Measurements from ENCODE around the gene MSRB1.

MSRB1 gene, protein sequence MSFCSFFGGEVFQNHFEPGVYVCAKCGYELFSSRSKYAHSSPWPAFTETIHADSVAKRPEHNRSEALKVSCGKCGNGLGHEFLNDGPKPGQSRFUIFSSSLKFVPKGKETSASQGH

DNA sequence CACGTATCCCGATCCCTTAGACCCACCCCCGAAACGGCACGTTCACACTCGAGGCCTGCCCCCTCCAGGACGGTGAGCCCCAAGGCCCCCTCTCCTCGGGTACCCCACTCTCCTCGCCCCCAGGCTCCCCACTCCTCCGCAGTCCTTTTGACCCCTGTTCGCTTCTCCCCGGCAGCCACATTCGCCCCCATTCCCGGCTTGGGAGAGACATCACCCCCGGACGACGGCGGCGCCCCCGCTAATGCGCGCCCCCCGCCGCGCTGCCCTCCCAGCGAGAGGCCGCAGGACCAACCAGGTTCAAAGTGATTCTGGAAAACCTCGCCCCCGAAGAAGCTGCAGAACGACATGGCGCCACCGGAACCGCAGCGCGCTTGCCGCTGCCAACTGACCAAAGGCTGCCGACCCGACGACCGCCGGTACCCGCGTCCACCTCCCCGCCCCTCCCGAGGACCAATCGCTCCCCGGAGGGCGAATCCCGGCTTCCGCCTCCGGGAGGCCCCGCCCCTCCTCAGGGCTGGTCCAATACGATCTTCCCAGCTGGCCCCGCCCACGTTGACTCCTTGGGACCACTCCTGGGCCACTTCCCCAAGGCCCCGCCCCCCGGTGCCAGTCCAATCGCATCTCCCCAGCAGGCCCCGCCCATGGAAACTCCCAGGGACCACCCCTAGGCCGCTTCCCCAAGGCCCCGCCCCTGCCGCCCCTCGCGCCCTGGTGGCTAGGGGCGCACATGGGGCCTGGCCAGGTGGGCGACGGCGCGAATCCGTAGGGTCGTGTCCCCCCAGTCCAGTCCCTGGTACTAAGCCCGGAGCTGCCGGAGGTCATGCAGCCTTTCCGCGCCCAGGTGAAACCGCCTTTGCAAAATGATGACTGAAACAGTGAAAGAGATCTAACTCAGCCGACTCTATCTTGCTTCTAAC is at the start of gene MSRB1:
Gene MSRB1, minus strand, starts transcription at position 390 of the 917 bp plus-strand sequence. Its CDS starts 43 bp downstream, at position 347.
- peak; percentile 98 for DNase-seq (ENCODE audit: low spot score)

DNA sequence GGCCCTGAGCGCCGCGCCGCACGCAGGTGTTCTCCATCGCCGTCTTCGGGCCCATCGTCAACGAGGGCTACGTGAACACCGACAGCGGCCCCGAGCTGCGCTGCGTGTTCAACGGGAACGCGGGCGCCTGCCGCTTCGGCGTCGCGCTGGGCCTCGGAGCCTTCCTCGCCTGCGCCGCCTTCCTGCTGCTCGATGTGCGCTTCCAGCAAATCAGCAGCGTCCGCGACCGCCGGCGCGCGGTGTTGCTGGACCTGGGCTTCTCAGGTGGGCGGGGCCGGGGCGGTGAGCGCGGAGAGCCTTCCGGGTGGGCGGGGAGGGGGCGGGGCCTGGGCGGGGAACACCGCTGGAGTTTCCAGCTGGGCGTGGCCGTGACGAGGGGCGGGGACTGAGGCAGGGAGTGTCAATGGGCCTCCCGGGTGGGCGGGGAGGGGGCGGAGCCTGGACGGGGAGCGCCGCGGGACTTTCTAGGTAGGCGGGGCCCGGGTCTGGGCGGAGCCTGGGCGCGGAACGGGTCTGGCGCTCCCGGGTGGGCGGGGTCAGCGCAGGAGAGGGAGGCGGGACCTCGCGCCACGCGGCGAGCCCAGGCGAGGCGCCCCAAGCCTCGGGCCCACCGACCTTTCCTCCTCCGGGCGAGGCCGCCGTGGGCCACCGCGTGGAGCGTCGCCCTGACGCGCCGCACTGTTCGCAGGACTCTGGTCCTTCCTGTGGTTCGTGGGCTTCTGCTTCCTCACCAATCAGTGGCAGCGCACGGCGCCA is 49.1 kb upstream of the MSRB1 start:
- peak; percentile 98 for DNase-seq (ENCODE audit: low spot score)

DNA sequence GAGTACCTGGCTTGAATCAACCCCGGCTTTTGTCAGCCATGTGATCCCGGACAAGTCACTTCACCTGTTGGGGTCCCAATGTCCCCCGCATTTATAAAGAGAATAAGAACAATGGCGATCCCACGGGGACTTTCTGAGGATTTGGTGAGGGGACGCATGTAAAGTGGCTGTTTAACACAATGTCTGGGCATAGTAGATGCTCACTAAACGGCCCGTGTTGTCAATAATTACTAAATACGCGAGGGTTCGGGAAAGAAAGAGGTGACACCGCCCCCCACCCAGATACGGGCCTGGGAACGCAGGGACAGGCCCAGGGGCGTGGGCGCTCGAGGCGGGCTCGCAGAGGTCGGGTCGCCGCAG is 48.6 kb upstream of the MSRB1 start:
- DNase-seq (ENCODE audit: low spot score): no peak

DNA sequence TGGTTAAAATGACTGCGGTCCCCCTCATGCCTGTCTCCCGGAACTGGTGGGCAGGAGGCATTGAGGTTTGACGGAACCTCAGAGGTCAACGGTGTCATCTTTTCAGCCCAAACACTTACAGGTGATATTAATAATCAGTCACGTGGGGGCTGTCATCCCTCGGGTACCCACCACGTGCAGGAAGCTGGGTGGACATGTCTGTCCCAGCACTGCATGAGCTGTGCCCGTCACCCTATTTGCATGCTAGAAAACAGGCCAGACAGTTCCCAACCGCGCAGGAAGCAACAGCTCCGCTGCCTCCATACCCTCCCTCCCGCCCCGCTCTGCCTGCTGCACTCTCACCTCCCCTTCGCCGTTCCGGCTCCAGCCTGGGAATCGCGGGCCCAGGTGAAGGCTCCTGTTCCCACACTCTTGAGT is 48.1 kb upstream of the MSRB1 start:
- DNase-seq (ENCODE audit: low spot score): peak; percentile 55

DNA sequence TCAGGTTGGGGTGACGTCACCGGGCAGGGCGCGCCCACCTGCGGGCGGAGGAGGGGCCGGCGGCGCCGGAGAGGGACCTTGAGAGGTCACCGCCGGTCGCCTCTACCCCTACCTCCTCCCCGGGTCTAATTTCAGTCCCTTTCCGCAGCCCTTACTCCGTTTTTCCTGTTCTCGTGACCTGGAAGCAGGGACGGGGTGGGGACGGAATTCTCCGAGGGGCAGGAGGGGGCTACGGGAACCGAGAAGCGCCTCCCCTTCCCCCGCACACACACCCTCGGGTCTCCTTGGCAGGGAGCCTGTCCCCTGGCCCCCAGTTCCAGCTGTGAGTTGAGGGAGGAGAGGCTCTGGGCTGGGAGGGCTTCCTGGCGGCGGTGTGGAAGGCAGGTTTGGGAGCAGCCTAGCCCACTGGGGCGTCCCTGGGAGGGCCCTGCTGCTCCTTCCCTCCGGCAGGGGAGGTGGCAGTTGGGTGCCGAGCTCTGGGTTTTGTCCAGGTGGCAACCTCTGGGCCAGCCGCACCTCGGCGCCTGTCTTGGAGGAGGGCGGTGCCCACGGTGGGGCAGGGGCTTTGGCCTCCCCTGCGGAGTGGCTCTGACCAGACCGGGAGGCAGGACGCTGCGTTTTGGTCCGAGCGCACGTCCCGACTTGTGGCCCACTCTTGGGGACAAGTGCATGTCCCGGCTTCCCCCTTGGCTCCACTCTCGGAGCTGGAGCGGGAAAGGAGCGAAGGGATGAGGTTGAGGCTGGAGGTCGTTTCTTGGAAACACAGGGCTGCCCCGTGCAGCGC is 47.5 kb upstream of the MSRB1 start:
- no peak for DNase-seq (ENCODE audit: low spot score)

DNA sequence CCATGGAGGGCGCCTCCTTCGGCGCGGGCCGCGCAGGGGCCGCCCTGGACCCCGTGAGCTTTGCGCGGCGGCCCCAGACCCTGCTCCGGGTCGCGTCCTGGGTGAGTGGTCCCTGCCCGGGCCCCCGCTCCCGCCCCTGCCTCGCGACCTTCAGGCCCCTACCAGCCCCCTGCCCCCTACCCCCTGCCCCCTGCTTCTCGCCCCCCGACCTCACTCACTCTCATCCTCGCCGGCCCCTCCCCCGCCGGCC is 47.0 kb upstream of the MSRB1 start:
- no peak for DNase-seq (ENCODE audit: low spot score)

DNA sequence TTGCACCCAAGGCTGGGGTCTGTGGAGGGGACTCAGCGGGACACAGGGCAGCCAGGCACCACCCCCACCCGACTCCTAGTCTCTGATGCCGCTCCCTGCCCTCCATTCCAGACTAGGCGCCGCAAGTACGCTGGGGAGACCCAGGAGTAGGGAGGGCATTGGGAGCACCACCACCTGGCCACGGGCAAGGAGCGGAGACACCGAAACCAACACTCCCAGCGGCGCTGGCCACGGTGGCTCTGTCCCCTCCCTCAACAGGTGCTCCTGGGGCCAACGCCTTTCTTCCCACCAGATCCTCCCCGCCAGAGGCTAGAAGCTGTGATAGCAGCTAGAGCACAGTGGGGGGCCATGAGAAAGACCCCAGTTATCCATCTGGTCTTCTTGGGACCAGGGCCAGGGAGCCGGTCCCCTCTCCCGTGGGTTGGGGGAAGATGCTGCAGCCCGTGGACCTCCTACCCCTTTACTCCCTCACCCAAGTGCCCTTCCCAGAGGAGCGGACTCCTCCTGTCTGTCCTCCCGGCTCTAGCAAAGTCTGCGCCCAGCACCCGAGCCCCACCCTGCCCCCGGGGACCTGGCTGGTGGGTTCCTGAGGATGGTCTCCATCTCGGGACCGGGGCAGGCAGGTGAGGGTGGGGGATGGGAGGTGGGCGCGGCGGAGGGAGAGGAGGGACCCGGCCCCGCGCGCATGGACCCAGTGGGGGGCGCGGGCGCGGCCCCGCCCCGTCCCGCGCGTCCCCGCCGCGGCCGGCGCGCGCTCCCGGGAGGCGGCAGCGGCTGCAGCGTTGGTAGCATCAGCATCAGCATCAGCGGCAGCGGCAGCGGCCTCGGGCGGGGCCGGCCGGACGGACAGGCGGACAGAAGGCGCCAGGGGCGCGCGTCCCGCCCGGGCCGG is 46.5 kb upstream of the MSRB1 start, which contains the start of gene SYNGR3:
Gene SYNGR3, plus strand, starts transcription at position 762 of the 892 bp plus-strand sequence. CDS start 133 bp downstream, outside the sequence.
- no peak for DNase-seq (ENCODE audit: low spot score)

DNA sequence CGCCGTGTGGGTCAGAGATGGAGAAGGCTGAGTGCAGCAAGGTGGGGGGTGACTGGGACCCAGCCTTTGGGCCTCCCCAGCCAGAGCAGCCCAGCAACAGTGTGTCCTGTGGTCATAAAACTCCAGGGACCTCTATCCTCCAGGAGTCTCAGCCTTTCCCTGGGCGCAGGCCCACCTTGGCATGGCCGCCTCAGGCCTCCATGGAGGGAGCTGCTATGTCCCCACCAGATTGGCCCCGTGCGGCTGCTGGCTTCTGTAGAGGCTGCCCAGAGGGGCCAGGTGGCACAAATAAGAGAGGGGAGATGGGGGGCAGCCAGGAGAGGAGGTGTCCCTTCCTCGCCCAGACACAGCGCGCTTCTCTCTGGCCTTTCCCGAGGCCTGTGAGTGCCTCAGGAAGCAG is 44.2 kb upstream of the MSRB1 start:
- no peak for DNase-seq (ENCODE audit: low spot score)

DNA sequence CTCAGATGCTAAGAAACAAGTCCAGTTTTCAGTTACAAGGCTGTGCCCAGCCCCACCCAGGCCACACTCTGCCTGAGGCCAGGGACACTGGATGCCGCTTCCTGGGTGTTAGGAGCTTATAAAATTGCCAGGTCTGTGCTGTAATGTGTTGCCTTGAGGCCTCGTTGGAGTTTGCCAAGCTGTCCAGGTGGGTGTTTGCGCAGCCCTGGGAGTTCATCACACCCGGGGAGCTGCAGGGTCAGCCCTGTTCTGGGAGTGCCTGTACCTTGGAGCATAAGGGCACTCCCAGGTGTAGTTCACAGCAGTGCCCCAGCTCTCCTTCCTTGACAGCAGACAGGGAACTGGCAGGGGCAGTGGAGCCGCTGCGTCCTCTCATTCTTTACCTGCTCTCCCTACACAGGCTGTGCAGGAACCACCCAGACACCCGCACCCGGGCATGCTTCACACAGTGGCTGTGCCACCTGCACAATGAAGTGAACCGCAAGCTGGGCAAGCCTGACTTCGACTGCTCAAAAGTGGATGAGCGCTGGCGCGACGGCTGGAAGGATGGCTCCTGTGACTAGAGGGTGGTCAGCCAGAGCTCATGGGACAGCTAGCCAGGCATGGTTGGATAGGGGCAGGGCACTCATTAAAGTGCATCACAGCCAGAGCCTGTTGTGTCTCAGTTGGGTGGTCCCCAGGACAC is 42.6 kb upstream of the MSRB1 start:
- no peak for DNase-seq (ENCODE audit: low spot score)

DNA sequence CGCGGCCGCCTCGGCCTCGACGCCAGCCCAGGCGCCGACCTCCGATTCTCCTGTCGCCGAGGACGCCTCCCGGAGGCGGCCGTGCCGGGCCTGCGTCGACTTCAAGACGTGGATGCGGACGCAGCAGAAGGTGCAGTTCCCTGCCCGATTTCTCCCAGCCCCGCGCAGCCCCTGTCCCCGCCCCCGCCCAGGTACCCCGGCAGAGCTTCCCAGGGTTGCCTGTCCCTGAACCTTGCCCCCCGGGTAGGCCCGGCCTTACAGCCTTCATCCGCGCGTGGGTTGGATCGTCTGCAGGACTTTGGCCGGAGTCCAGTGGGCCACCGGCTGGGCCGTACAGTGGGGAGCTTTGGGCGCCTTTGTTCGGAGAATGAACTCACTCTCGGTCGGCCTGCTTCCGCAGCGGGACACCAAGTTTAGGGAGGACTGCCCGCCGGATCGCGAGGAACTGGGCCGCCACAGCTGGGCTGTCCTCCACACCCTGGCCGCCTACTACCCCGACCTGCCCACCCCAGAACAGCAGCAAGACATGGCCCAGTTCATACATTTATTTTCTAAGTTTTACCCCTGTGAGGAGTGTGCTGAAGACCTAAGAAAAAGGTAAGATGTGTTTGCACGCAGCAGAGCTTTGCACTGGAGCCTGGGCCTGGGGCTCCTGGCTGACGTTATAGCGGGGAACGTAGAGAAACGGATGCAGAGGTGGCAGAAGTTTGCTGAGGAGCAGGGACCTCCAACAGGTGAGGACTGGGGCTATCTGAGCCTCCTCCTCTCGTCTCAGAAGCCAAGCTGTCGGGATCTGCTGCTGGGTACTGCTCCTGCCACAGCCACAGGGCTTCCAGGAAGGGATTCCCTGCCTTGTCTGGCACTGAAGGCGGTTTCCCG is 41.6 kb upstream of the MSRB1 start:
- DNase-seq (ENCODE audit: low spot score): no peak

DNA sequence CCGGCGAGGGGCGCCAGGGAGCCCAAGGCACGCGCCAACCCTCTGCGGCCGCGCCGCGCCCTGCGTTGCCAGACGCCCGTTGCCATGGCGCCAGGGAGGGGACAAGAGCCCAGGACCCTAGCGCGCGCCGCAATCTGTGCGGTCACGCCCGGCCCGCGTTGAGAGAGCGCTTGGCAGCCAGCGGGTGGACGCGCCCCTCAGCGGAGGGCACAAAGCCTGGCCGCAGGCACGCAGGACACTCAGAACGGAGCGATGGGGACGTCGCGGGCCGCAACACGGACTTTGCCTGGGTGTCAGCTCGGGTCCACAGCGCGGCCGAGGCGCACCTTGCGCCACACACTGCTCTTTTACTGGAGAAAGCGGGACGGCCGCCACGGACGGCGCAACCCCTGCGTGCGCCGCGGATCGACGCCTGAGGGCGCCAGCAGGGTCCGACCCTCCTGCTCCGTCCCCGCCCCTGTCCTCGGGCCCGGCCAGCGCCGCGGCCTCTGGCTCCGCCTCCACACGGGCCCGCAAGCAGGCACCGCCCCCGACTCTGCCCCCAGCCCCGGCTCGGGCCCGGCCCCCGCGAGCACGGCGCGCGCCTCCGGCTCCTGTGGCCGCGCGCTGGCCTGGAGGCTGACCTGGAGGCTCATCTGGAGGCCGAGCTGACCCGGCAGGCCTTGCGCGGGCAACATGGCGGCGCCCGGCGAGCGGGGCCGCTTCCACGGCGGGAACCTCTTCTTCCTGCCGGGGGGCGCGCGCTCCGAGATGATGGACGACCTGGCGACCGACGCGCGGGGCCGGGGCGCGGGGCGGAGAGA is 40.7 kb upstream of the MSRB1 start, which contains the start of gene GFER:
Gene GFER, plus strand, starts transcription at position 650 of the 803 bp plus-strand sequence. Its CDS starts 26 bp downstream, at position 676.
- DNase-seq (ENCODE audit: low spot score): peak; percentile 74

DNA sequence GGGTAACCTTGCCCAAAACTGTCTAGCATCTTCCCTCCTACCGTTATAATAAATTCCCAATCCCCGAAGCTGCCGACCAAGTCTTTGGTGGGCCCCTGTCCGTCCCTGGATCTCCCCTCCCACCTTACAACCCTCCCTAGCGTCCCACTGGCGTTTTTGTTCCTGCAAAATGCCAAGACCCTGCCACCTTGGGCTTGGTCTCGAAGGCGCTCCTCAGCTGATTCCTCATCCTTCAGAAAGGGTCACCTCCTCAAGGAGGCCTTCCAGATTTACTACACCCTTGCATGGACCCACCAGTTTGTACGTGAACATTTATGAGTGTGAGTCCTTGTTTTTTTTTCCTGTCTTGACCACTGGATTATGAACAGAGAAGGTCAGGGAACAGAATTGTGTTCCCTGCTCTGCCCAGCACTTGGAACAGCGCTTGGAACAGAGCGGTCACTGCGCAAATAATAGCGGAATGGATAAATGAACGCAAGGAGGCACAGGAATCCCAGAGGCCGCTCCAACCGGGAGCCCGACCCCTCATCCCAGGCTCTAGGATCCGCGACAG is 40.1 kb upstream of the MSRB1 start:
- DNase-seq (ENCODE audit: low spot score): no peak

DNA sequence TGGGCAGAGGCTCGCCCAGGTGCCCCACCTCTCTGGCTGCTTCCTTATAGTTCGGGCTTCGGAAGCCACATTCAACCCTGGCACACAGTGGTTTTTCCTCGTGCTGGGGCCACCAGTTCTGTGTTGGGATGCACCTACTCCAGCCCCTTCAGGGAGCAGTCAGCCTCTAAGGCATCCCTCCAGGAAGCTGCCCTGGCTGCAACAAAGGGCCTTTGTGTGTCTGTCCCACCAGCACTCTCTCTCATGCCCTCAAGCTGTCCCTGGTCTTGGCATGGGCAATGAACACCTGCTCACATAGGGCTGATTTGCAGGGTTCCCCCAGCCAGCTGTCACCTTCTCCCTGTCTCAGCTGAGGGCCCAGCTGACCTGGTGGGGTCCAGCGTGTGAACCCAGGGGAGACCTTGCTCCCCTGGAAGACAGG is 39.0 kb upstream of the MSRB1 start:
- no peak for DNase-seq (ENCODE audit: low spot score)

DNA sequence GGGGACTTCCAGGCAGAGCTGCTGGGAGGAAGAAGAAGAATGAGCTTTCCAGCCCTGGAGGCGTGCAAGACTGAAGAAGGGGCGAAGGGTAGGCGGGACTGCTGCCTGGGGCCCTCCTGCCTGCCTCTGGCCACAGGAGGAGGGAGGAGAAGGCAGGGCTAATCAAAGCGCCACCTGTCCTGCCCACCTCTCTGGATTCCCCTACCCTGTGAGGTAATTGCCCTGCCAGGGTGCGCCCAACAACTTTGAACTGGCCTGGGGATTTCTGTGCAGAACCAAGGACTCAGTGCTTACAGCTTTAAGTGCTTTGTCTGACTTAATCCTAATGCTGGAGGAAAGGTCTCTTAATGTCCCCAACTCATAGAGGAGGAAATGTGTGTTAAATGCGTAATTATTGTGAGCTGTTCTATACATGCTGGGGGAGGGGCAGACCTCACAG is 38.4 kb upstream of the MSRB1 start, which contains the start of gene NOXO1:
Gene NOXO1, minus strand, starts transcription at position 72 of the 439 bp plus-strand sequence. CDS start 290 bp downstream, outside the sequence.
- DNase-seq (ENCODE audit: low spot score): no peak

DNA sequence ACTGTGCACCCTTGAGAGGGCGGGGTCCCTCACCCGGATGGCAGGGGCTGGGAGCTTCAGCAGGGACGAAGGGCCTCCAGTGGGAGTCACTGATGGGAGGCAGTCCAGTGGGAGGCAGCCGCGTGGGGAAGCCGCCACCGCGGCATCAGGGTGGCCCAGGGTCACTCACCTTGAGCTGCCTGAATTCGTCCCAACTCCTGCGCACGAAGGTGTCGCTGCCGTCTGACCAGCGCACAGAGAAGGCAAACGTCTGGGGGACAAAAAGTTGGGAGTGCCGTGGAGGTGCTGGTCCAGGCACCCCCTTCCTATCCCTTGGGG is 37.7 kb upstream of the MSRB1 start:
- no peak for DNase-seq (ENCODE audit: low spot score)

DNA sequence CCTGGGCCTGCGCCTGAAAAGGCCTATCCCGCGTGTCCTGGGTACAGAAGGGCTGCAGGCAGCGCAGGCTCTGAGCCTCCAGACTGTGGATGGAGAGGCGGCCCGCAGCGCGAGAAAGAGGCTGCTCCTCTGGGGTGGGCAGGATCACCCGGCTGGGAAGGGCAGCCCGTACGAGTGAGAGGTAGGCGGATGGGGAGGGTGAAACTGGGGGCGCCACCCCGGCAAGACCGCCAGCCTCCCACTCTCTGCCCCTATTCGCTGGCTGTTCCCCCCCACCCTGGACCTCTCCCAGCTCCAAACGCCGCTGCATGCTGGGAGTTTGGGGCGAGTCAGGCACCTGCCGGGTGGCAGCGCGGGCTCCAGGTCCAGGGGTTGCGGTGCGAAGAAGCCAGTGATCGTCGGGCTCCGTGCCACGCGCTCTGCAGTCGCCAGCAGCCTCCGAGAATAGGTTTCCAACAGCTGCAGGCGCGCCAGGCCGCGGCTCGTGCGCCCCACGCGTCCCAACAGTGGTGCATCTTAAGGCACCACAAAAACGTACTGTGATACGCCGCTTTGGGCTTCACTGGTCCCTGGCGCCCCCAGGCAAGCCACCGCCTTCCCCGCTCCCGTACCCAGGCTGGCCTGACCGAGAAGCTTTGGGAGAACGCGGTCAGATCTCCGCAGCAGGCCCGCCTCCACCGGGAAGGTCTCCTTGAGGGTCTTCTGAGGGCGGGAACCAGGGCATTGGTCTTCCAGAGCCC is 37.2 kb upstream of the MSRB1 start:
- no peak for DNase-seq (ENCODE audit: low spot score)

DNA sequence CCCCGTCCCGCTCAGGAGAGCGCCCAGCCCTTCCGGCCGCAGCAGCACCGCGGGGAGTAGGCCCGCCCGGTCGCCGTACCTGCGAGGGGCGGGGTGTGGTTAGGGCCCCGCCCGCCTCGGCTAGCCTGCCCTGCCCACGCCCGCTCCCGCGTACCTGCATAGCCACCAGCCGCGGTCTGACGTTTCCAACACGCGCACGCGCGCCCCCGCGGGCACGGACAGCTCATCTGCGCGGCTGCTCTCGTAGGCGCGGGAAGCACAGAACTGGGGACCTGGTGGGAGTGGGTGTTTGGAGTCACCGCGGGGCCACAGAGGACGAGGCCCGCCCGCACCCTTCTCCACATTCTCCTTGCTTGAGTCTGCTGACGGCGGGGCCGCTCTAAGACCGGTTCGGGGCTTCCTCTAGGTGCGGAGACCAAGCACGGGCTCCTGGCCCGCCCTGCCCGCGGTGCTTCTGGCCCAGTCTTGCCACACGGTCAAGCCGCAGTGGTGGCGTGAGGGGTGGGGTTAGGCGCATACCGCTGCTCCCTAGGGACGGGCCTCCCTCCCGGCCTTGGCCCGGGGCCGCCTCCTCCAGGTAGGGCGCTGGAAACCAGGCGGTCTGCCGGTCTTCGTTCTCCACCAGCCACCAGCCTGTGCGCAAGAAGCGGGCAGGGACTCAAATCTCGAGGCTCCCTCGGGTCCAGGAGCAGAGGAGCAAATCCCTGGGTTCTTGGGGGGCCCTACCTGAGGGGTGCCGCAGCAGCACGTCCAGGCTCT is 36.5 kb upstream of the MSRB1 start:
- DNase-seq (ENCODE audit: low spot score): no peak

All from CD4-positive, alpha-beta T cell treated with Interleukin-15 for 4 hours (primary cell).